GM11168 (cell line): ENCODE measurements around the gene HHLA2.

ENCODE experiments used
- in situ Hi-C: fragments of 300-500 bp; cut with MboI; formaldehyde crosslinking; loops from one replicate; pipeline ENCODE4 v1.12.0; 2022; ENCODE audit warnings: low sequenced_read_pairs; ENCODE audit not compliant: unreplicated experiment

HHLA2 gene

DNA sequence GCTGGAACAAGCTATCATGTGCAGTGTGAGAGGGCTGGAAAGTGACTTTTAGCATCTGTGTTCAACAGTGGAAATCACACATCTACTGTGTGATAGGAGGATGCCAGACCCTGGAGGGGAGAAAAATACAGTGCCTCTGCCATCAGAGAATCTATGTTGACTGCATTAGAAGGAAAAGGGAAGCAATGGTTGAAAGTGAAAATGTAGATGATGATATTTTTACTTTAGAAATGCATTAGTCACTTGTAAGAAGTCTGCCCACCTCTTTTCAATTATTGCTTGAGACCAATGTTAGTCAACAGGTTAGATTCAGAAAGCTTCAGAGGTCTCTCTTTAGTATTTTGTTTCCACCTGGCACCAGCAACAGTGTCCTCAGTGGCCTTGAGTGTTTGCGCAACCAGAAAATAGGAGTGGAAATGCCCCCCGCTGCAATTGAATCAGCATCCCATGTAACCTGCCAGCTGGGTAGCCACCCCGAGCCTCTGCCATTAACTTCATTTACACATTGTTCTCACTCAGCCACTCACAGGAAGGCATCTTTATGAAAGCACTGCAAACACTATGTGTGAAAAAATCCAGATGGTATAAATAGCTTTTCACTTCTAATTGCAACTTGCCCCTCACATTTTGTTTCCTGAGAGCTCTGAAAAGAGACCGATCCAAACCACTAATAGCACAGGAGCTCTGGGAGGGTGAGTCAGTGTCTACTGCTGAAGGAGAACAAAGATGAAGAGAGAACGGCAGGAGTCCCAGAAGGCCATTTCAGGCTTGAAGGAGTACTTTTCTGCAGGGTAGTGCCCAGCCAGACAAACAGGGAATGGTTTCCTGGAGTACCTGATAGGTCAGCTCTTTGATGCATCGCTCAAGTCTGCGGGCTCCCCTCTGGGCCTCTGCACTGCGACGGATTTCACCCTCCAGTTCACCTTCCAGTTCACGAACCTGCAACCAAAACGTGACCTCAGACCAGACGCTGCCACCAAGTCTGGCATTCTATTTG, 92.1 kb downstream of the HHLA2 start:
- in situ Hi-C loops, result no loop called here

DNA sequence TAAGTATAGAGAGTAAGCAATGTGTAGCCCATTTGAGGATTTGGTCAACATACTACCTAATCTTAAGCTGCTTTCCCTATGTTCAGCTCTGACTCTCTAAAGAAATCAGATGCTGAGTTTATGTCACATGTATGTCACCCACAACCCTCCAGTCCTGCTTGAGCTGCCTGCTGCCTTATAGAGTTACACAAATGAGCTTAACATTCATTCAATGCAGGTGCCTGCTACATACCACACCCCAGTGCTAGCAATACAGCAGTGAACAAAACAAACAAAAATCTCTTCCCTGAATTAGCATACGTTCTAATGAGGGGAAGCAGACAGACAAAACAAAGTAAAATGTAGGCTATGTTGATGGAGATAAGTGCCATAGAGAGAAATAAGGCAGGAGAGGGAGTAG, 93.0 kb downstream of the HHLA2 start:
- in situ Hi-C loops, result no loop called here

DNA sequence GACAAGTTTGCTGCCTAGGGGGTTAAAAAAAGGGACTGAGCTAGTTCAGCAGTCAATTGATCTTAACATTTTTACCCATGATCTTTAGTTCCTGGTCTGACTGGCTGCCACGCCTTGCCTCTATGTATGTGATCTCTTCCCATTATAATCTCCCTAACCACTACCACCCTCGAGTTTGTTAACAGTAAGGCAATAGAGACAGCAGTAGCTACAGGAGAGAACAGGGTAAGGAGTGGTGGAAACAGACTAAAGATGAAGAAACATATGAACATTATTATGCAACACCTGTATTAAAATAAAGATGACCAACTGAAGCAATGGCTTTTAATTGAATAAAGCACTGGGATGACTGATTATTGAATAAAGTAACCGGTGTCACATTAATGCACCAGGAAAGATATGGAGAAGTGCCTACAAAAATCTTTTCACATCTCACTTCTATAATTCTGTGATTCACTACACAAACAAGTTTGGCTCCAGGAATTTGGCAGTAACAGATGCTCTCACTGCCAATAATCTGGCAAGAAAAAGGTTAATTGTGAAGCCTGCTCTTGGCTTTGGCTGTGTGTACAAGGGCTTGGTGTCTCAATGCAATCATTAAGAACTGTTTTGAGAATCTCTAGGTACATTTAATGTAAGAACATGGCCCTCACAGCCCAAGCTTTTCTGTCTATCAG, 95.7 kb downstream of the HHLA2 start:
- in situ Hi-C loops, result no loop called here

DNA sequence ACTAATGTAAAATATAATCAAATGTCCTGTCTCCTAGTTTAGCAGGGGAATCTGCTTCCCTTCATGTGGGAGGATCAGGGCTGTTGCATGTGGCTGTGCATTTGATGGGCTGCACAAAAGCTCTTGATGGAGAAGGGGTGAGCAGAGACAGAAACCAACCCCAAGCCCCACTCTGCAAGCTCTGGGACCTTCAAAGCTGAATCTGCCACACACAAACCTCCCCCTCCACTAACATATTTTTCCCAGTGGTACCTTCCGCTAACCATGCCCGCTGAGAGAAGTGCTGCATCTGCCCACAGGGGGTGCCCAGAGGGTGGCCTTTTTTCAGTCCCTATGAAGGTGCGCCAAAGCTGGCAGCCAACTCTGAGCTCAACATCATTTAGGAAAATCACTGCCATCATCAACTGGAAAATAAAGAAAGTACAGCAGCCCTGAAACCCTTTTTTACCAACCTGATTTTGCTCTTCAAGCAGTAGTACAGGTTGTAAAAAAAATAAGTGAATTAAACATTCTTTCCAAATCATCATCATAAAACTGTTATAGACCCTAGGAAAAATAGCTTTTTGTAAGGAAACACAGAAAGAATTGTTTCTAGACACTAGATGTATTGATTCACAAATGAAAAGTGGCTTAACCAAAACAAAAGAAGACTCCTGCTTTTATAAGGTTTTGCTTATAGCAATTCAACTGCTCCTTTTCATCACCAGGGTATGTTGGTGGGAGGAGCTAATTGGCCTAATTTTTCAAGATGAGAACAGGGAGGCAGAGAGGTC, 97.0 kb downstream of the HHLA2 start:
- in situ Hi-C loops, result no loop called here

DNA sequence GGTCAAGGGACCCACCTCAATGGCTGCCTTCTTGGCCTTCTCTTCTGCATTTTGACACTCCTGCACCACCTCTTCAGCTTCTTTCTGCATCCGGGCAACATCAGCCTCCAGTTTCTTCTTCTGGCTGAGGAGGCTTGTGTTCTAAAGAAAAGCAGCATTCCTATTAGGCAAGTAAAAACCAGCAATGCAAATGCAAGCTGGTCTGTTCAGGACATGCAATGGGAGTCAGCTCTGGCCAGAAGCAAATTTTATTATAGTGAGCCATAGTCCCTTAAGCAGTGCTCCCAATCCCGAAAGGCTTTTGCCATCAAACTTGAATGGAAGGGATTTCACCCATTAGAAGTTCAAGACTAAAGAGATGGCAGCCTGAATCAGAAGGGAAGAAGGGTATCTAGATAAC, 97.7 kb downstream of the HHLA2 start:
- in situ Hi-C loops, result no loop called here

DNA sequence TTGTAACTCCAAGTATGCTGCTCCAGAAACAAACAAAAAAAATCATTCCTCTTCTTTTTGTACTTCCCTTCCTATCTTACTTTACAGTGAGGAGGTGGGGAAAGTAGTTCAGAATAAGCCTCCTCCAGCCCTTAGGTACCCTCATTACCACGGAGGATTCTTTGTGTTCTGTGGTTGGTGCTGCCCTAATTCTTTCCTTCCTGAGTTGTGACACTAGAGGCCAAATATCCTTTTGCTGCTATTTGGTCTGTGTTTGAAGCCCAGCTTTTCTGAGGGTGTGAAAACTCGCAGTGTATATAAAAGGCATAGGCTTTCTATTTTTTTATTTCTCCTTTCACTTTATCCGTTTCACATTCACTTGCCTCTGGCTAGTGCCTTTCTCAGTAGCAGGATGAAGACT, 98.2 kb downstream of the HHLA2 start:
- in situ Hi-C loops, result no loop called here

DNA sequence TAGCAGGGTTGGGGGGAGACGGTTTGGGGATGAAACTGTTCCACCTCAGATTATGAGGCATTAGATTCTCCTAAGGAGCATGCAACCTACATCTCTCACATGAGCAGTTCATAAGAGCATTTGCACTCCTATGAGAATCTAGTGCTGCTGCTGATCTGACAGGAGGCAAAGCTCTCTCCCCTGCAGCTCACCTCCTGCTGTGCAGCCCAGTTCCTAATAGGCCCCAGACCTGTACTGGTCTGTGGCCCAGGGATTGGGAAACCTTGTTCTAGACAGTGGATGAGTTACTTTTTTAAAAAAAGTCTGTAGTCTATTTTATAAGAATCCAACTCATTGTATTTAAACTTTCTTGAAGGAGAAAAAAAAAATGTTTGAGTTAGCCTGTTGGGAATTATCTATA, 100.0 kb downstream of the HHLA2 start:
- in situ Hi-C loops, result no loop called here

DNA sequence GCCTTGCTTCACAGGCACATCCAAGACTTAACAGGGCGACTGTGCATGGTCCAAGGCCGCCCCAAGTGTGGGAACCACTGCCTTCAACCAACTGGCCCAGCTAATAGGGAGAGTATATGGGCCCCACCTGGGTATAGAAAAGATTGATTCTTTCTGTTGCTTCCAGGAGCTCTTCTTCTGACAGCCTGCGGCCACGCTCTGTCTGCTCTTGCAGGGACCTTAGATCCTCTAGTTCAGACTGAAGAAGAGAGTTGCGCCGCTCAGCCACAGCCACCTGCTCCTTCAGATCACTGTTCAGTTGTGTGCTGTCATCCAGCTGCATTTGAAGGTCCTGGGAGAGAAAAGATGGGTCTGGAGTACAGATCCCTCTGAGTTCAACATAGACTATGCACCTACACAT, 102.2 kb downstream of the HHLA2 start:
- in situ Hi-C loops, result no loop called here

DNA sequence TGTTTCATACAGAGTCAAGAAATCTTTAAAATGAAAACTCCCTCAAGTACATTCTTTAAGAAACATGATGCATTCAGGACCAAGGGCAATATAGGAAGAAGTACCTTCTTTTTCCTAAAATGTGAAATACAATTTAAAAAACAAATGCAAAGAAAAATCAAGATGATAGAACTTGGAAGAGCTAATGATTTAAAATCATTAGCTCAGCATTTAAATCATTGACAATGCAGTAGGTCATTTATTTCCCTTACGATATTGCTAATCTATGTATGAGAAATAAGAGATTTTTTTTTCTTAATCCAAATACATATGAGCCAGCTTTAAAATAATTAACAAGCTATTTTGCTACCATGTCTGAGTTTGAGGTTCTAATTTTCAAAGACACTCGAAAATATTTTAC, 105.5 kb downstream of the HHLA2 start:
- in situ Hi-C loops, result loop anchor here (10.0 kb wide), 1 partner anchor 247 kb away; no protein-coding TSS in a partner anchor

DNA sequence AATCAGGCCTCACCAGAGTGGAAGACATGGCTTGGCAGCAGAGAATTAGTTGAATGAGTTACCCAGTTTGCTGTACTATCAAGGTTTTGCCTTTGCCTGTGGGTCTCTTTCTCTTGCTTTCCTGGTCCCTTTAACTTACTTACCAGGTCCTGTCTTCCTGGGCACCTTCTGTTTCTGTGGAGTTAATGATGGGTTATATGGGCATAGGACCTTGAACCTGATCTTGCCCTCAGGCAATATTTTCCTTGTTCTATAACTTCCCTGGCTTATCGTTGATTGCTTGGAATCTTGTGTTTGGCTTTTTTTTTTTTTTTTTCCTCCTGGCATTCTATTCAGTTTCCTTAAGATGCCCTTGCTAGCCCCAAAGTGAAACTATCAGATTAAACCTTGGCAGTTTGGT, 106.8 kb downstream of the HHLA2 start:
- in situ Hi-C loops, result loop anchor here (10.0 kb wide), 1 partner anchor 248 kb away; no protein-coding TSS in a partner anchor

DNA sequence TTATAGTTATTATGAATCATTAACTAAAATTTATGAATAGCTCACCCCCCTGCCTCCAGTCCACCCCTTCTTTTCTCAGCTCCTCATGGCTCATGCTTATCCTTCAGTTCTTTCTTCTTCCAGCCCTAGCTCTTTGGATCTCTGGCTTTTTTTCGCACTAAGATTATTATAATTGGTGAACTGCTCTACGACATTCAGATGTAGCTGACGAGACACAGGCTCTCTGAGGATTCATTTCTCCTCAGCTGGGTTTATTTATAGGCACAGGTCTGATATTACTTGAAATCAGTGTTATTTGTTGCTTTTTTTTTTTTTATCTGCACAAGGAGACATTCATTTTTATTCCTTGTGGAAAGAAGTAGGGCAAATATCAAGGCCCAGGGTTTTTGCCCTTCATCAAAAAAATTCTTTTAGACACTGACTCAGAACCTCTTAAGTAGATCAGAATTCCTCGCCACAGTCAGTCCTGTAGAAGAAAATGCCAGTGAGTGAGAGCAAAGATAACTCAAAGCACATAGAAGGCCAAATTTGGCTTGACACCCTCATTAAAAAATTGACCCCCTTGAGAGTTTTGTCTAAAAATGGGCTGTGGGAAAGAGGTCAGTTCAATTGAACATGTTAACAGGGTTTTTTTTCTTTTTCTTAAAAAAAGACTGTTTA, 107.5 kb downstream of the HHLA2 start:
- in situ Hi-C loops, result loop anchor here (10.0 kb wide), 1 partner anchor 249 kb away; no protein-coding TSS in a partner anchor

DNA sequence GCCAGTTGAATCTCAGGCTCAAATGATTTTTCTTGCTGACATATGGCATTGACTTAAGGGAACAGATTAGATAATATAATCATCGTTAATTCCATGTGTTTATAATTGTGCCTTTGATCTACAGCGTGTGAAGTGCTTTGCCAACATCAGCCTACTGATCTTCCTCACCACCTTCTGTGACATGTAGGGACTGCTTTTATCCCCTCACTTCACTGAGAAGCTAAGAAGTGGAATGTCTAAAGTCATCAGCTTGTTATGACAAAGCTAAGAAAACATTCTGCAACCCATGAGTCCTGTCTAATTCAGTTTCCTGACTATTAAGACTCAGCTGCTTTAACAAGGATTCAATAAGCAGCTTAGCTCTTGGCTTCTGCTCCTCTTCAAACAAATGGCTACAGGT, 108.0 kb downstream of the HHLA2 start:
- in situ Hi-C loops, result loop anchor here (10.0 kb wide), 1 partner anchor 250 kb away; no protein-coding TSS in a partner anchor

DNA sequence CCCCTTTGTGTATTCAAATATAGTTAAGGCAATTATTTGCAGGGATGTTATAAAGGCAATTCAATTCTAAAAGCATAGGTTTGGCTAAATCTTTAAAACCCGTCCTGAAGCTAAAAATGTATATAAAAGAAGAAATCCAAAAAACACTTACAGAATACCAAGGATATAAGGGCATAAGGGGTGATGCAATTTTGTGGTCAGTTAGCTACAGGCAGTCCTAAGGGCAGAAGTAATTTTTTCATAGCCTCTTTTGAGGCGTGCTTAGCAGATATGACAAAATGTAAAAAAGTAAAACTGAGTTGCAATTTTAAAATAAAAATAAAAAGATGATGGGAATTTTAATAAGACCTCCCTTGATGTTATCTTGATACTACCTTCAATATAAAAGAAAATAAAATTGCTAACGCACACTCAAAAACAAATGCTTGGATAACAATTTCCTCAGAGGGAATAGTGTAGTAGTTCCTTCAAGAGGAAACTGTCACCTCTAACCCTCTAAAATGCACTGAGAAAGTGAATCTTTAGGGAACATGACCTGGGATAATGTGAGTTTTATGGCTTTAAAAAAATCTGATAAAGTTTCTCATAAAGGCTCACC, 109.8 kb downstream of the HHLA2 start:
- in situ Hi-C loops, result loop anchor here (10.0 kb wide), 1 partner anchor 251 kb away; no protein-coding TSS in a partner anchor

DNA sequence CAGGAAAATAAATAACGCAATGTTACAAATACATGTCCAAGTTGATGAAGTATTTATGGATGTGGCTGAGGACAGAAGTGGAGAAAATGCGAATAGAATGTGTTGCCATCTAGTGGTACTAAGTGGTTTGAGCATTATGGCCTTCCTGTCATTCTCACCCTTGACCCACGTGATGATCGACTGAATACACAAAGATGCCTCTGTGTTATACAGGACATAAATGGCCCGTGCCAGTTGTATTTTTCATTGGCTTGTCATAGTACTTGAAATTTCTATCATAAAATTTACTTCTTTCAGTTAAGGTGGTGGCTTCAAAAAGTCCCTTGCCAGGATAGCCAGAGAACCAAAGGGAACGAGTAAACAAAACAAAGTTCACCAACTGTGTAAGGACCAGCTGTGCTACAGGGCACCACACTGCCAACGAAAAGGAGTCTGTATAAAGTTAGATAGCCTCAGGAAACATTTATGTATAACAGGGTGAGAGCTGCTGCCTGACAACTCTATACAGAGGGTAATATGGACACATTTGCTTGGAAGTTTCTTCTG, 110.4 kb downstream of the HHLA2 start:
- in situ Hi-C loops, result loop anchor here (10.0 kb wide), 1 partner anchor 252 kb away; no protein-coding TSS in a partner anchor

DNA sequence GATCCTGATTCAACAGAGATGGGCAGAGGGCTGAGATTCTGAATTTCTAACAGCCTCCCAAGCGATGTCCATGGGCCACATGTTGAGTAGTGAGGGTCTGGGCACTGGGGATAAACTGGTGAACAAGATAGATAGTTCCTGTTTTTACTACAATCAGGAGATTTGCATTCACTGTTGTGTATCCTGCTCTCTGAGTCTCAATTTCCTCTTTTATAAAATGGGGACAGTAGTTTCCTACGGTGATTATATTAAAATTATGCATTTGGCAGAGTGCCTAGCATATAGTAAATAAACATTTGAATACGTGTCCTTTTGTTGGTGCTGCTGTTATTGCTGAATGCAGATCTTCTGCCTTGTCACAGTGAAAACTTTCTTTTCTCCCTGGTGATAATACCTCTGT, 111.5 kb downstream of the HHLA2 start:
- in situ Hi-C loops, result loop anchor here (10.0 kb wide), 1 partner anchor 253 kb away; no protein-coding TSS in a partner anchor

DNA sequence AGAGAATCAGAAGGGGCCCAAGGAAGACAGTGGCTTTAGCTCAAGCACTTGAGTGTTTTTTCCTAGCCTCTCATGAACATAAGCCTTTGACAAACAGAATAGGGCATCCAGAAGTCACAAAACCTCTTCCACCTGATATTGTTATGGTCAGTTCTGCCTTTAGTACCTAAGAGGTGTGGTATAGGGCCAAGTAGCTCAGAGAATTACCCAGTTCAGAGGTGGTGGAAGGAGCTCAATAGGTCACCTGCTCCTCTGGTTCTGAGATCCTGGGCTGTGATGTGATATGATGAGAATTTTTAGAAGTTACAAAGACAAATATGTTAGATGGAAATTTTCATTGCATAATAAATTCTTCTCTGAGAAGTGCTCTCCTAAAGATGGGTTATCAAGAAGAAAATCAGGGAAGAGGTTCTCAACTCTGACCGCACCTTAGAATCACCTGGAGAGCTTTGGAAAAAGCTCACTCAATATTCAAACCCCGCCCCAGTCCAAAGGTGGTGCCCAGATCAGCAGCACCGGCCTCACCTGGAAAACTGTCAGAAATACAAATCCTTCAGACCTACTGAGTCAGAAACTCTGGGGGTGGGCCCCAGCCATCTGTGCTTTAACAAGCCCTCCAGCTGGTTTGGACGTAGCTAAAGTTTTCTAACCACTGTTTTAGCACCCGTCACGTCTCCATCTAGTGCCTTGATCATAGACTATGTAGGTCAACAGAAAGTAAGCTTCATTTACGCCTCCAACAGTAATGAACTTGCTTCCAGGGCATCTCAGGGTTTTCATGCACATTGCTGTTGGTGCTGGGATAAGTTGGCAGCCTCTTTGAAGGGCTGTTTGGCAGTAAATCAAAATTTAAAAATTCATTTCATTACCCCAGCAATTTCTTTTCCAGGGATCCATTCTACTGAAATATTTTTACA, 112.8 kb downstream of the HHLA2 start:
- in situ Hi-C loops, result loop anchor here (10.0 kb wide), 1 partner anchor 254 kb away; no protein-coding TSS in a partner anchor

DNA sequence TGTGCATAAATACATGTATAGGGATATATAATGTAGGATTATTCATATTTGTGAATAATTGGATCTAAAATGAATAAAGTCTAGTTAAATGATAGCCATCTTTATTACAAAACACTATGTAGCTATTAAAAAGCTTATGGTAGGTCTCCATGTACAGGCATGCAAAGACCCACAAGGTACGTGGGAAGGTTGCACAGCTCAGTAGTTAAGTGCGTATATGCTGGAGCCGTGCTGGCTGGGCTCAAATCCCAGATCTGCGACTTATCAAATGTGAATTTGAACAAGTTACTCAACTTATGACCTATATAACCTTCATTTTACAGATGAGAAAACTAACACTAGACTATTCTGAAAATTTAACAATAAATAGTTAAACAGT, 113.4 kb downstream of the HHLA2 start:
- in situ Hi-C loops, result loop anchor here (10.0 kb wide), 1 partner anchor 255 kb away; no protein-coding TSS in a partner anchor

DNA sequence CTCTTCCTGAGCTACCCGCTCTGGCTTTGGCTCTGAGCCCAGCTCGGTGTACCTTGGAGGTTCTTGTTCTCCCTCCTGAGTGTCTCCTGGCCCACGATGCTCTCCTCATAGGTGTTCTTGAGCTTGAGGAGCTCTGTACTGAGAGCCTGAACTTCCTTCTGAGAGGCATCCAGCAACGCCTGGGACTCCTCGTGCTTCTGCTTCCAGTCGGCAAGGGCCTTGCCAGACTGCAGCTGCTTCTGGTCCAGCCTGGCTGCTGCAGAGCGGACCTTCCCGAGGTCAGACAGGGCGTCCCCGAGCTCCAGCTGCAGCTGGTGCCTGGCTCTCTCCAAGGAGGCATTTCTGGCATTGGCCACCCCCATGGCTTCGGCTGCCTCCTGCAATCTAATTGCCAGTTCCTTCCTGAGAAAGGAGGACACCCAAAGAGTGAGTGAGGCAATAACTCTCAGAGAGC, 114.2 kb downstream of the HHLA2 start:
- in situ Hi-C loops, result no loop called here
